Measurements from ENCODE around the gene EHHADH. TPM values are rescaled to one million over a fixed set of nuclear protein-coding genes. Genes with fewer than 3 reads are reported as not detected.

EHHADH gene
- total RNA-seq, 1 experiment from 2014 or later = 20.1 TPM

DNA sequence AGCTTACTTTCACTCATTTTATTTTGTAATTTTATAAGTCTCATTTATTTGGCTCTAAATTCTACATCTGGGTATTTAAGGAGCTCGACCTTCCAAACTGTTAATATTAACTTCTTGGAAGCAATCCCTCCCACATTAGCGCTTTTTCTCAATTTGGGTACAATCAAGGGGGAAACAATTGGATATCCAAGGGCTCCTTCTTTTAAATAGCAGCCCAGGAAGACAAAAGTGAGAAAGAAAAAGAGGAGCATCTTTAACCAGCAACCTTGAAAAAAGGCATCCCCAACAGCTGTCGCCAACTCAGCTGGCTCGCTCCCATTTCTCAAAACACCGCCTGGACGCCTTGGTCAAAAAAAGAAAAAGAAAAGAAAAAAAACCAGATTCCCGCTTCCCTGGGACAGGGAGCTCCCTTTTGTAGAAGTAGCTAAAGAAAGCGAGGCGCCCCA, 101.9 kb downstream of the EHHADH start:
- DNase-seq = no peak
- Mint-ChIP-seq H3K4me3 (ENCODE audit: low read depth, unreplicated experiment) (no peak overlapping the region), H3K27me3 (ENCODE audit: unreplicated experiment) (no peaks in the 10 kb centered on the region), H3K4me1 (ENCODE audit: low read depth, unreplicated experiment) (no peaks in the 10 kb centered on the region), H3K27ac (ENCODE audit: unreplicated experiment) (no peak overlapping the region), H3K36me3 (ENCODE audit: insufficient read depth, unreplicated experiment) (peaks cover 13% of the 10 kb centered on the region), H3K9me3 (ENCODE audit: low read depth, unreplicated experiment) (no peaks in the 10 kb centered on the region)
- CTCF ChIA-PET = interaction anchor here (0.7 to 1.3 kb wide), 2 partner anchors 20 to 100 kb away, joined by 4 to 6 read pairs; no protein-coding TSS in a partner anchor
- intact Hi-C loops (cut with micrococcal nuclease; ENCODE audit: unreplicated experiment) = no loop called here
- BruUV-seq (replicated peaks) = no TSS peak
- no peak for TF ChIP-seq CTCF (IDR thresholded peaks at IDR 0.05; ENCODE audit: unreplicated experiment)

GRCh38 chr3:185151101-185151963, 102.5 kb downstream of the EHHADH start:
- intact Hi-C loops (cut with micrococcal nuclease; ENCODE audit: unreplicated experiment) = no loop called here
- Mint-ChIP-seq H3K27ac (ENCODE audit: unreplicated experiment) (no peak overlapping the region), H3K36me3 (ENCODE audit: insufficient read depth, unreplicated experiment) (peaks cover 13% of the 10 kb centered on the region), H3K4me3 (ENCODE audit: low read depth, unreplicated experiment) (no peak overlapping the region), H3K27me3 (ENCODE audit: unreplicated experiment) (no peaks in the 10 kb centered on the region), H3K9me3 (ENCODE audit: low read depth, unreplicated experiment) (no peaks in the 10 kb centered on the region), H3K4me1 (ENCODE audit: low read depth, unreplicated experiment) (no peaks in the 10 kb centered on the region)
- no peak for TF ChIP-seq CTCF (IDR thresholded peaks at IDR 0.05; ENCODE audit: unreplicated experiment)
- no TSS peak for BruUV-seq (replicated peaks)
- DNase-seq = no peak
- CTCF ChIA-PET = interaction anchor here (0.7 to 1.3 kb wide), 2 partner anchors 20 to 246 kb away, joined by 3 to 4 read pairs; no protein-coding TSS in a partner anchor

- peaks cover 13% of the 10 kb centered on the region for H3K36me3 Mint-ChIP-seq (ENCODE audit: insufficient read depth, unreplicated experiment)
- BruUV-seq (replicated peaks) = no TSS peak
- H3K9me3 Mint-ChIP-seq (ENCODE audit: low read depth, unreplicated experiment) = no peaks in the 10 kb centered on the region
- no peaks in the 10 kb centered on the region for H3K4me1 Mint-ChIP-seq (ENCODE audit: low read depth, unreplicated experiment)
- no peak for DNase-seq
- H3K27me3 Mint-ChIP-seq (ENCODE audit: unreplicated experiment) = no peaks in the 10 kb centered on the region
- H3K27ac Mint-ChIP-seq (ENCODE audit: unreplicated experiment) = no peak overlapping the region
- no peak for TF ChIP-seq CTCF (IDR thresholded peaks at IDR 0.05; ENCODE audit: unreplicated experiment)
- no peak overlapping the region for H3K4me3 Mint-ChIP-seq (ENCODE audit: low read depth, unreplicated experiment)
- CTCF ChIA-PET = interaction anchor here (0.7 kb wide), 1 partner anchor 245 kb away, joined by 3 read pairs; no protein-coding TSS in a partner anchor
- intact Hi-C loops (cut with micrococcal nuclease; ENCODE audit: unreplicated experiment) = no loop called here
Observed at GRCh38 chr3:185150561-185150960, 103.3 kb downstream of the EHHADH start.

DNA sequence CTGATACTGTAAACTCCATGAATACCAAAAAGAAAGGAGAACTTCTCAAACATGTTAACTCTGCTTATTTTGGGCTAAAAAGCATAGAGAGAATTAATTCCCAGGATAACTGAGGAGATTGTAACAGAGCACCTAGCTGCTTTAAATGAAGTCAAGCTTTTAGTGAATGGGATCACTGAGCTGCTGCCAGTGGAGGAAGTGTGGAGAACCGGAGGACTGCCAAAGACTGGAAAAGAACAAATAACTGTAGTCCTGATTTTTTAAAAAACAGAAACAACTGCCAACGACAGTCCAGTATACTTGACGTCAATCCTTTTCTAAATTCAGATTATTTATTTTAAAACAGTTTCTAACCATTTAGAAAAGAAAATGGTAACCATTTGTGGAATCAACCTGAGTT, 104.3 kb downstream of the EHHADH start:
- no peak for DNase-seq
- TF ChIP-seq CTCF (IDR thresholded peaks at IDR 0.05; ENCODE audit: unreplicated experiment) = no peak
- CTCF ChIA-PET = interaction anchor here (0.7 kb wide), 1 partner anchor 54 kb away, joined by 3 read pairs; no protein-coding TSS in a partner anchor
- Mint-ChIP-seq H3K36me3 (ENCODE audit: insufficient read depth, unreplicated experiment) (peaks cover 13% of the 10 kb centered on the region), H3K27ac (ENCODE audit: unreplicated experiment) (no peak overlapping the region), H3K4me3 (ENCODE audit: low read depth, unreplicated experiment) (no peak overlapping the region), H3K9me3 (ENCODE audit: low read depth, unreplicated experiment) (no peaks in the 10 kb centered on the region), H3K4me1 (ENCODE audit: low read depth, unreplicated experiment) (no peaks in the 10 kb centered on the region), H3K27me3 (ENCODE audit: unreplicated experiment) (no peaks in the 10 kb centered on the region)
- no TSS peak for BruUV-seq (replicated peaks)
- intact Hi-C loops (cut with micrococcal nuclease; ENCODE audit: unreplicated experiment) = no loop called here

Data from Calu3 (cell line).